GM18499 (cell line): ENCODE measurements around the gene PRCP.

Source experiments
- ATAC-seq: cut with Tn5 transposase; IDR thresholded peaks from one replicate; pipeline ENCODE4 v1.9.1; 2021; ENCODE audit warnings: moderate number of reproducible peaks; ENCODE audit not compliant: insufficient read depth, unreplicated experiment

Gene PRCP

GRCh38 chr11:82837650-82838049 is 62.6 kb downstream of the PRCP start:
- no peak for ATAC-seq

- ATAC-seq = no peak
Observed at GRCh38 chr11:82832983-82833382, 67.2 kb downstream of the PRCP start.

GRCh38 chr11:82831364-82831763 is 68.9 kb downstream of the PRCP start:
- no peak for ATAC-seq

GRCh38 chr11:82830746-82831145 is 69.5 kb downstream of the PRCP start:
- ATAC-seq = no peak

- ATAC-seq = no peak
Observed at GRCh38 chr11:82829101-82829500, 71.1 kb downstream of the PRCP start.

GRCh38 chr11:82828472-82828871 is 71.8 kb downstream of the PRCP start:
- ATAC-seq = no peak

- no peak for ATAC-seq
Observed at GRCh38 chr11:82826526-82826925, 73.7 kb downstream of the PRCP start.

GRCh38 chr11:82823647-82824619 is 76.3 kb downstream of the PRCP start:
- ATAC-seq = no peak

- ATAC-seq = no peak
Observed at GRCh38 chr11:82818409-82819043, 81.7 kb downstream of the PRCP start.

- ATAC-seq = no peak
Observed at GRCh38 chr11:82815406-82815805, 84.8 kb downstream of the PRCP start.

GRCh38 chr11:82814379-82814778 is 85.9 kb downstream of the PRCP start:
- ATAC-seq = no peak

GRCh38 chr11:82811369-82811768 is 88.9 kb downstream of the PRCP start:
- no peak for ATAC-seq

GRCh38 chr11:82810738-82811137 is 89.5 kb downstream of the PRCP start:
- no peak for ATAC-seq

- no peak for ATAC-seq
Observed at GRCh38 chr11:82810326-82810725, 89.9 kb downstream of the PRCP start.

- no peak for ATAC-seq
Observed at GRCh38 chr11:82807646-82808045, 92.6 kb downstream of the PRCP start.

- ATAC-seq = no peak
Observed at GRCh38 chr11:82802710-82803109, 97.5 kb downstream of the PRCP start.

GRCh38 chr11:82796998-82797961 is 103.0 kb downstream of the PRCP start:
- ATAC-seq = no peak

- ATAC-seq = no peak
Observed at GRCh38 chr11:82794490-82794889, 105.7 kb downstream of the PRCP start.

GRCh38 chr11:82792822-82793569 is 107.2 kb downstream of the PRCP start:
- no peak for ATAC-seq

GRCh38 chr11:82792319-82792718 is 107.9 kb downstream of the PRCP start:
- ATAC-seq = no peak
